K562 (cell line): Measurements from ENCODE around the gene NUP107. TPM values are rescaled to one million over a fixed set of nuclear protein-coding genes. Genes with fewer than 3 reads are reported as not detected.

ENCODE experiments used
- ASH1L ChIP-seq: fragments of 450-650 bp; IDR thresholded peaks from 2 replicates; pipeline ENCODE4 v1.6.1; 2018; ENCODE audit warnings: borderline replicate concordance, mild to moderate bottlenecking, low read depth; ENCODE audit not compliant: partially characterized antibody
- BHLHE40 ChIP-seq: IDR thresholded peaks from 2 replicates; pipeline ENCODE4 v1.6.1; 2011; ENCODE audit warnings: low read length, improper control_type of control experiment
- GATA2 ChIP-seq: sonication (generic); formaldehyde crosslinking; IDR thresholded peaks from 2 replicates; pipeline ENCODE4 v1.4.0; 2020; ENCODE audit warnings: mild to moderate bottlenecking, missing genetic modification reagents
- HSF4 ChIP-seq: fragments of 250-450 bp; sonication (Bioruptor Pico); IDR thresholded peaks from 2 replicates; pipeline ENCODE4 v2.1.2; 2022; ENCODE audit warnings: mild to moderate bottlenecking, moderate library complexity, borderline replicate concordance
- JUN ChIP-seq, 2 experiments: sonication (generic) in 1 of 2; formaldehyde crosslinking in 1 of 2; IDR thresholded peaks; 2 replicates each; pipeline versions ENCODE4 v1.6.1 to v1.8.0; 2012 to 2022; ENCODE audit warnings: borderline replicate concordance in 2 of 2, mild to moderate bottlenecking in 2 of 2, improper control_type of control experiment in 1 of 2, low read depth in 1 of 2, low read length in 1 of 2, missing genetic modification reagents in 1 of 2
- MEF2D ChIP-seq: conservative IDR thresholded peaks from 2 replicates; pipeline ENCODE4 v1.6.1; 2016; ENCODE audit warnings: low read depth, missing genetic modification characterization, missing compliant biosample characterization
- POLR2H ChIP-seq: IDR thresholded peaks from 2 replicates; pipeline ENCODE4 v1.6.1; 2016; ENCODE audit warnings: missing genetic modification characterization, low read depth, mild to moderate bottlenecking, control low read depth, missing compliant biosample characterization, moderate library complexity
- PRMT5 ChIP-seq: sonication (generic); formaldehyde crosslinking; IDR thresholded peaks from 2 replicates; pipeline ENCODE4 v1.5.0; 2020; ENCODE audit warnings: missing genetic modification reagents
- SMAD2 ChIP-seq: fragments of 150-350 bp; IDR thresholded peaks from 2 replicates; pipeline ENCODE4 v1.6.1; 2014; ENCODE audit warnings: low read depth, mild to moderate bottlenecking, low read length
- TBP ChIP-seq: optimal IDR thresholded peaks from 2 replicates; pipeline ENCODE3; 2011; ENCODE audit warnings: low read depth, low read length, improper control_type of control experiment
- ZNF134 ChIP-seq: fragments of 250-450 bp; sonication (Bioruptor Pico); conservative IDR thresholded peaks from 2 replicates; pipeline ENCODE4 v1.4.0; 2020
- polyA plus RNA-seq, 8 experiments: library from polyadenylated mRNA; depleted of rRNA in 4 of 8; stranded (reverse) in 5 of 8; unstranded in 3 of 8; fragments of >200 nt; fragmentation: Nextera tagmentation in 2 of 8; fragmentation: Illumina TruSeq in 1 of 8; extraction: Ambion mirVana in 2 of 8; extraction: Trizol in 1 of 8; gene quantifications; 2 replicates each; pipeline versions ENCODE4 v1.2.1 to v1.2.3, GENCODE V29; 2011 to 2014; ENCODE audit warnings: inconsistent platforms in 1 of 8, missing spikeins in 1 of 8
- total RNA-seq, 7 experiments: library from RNA; depleted of rRNA in 6 of 7; stranded (reverse); fragments of >200 nt in 6 of 7; fragmentation: Illumina TruSeq in 2 of 7; extraction: Trizol in 2 of 7; gene quantifications; 2 replicates each; pipeline versions ENCODE4 v1.2.1 to v1.2.3, GENCODE V29; 2011 to 2021; ENCODE audit warnings: low replicate concordance in 1 of 7
- TF ChIP-seq, protein P1 (sequence below): sonication (generic); formaldehyde crosslinking; IDR thresholded peaks from 2 replicates; pipeline ENCODE4 v1.8.0; 2023; ENCODE audit warnings: mild to moderate bottlenecking, missing genetic modification reagents
- TF ChIP-seq, protein P2 (sequence below): fragments of 450-650 bp; IDR thresholded peaks from 2 replicates; pipeline ENCODE4 v1.6.1; 2016; ENCODE audit warnings: mild to moderate bottlenecking, moderate library complexity

NUP107 gene
- total and polyA plus RNA-seq, 9 of the 15 experiments (the other 6 are each of a cell fraction or from before 2014, with no cell fraction given), result 129 to 277 (median 199) TPM

- TF ChIP-seq, protein P1, sequence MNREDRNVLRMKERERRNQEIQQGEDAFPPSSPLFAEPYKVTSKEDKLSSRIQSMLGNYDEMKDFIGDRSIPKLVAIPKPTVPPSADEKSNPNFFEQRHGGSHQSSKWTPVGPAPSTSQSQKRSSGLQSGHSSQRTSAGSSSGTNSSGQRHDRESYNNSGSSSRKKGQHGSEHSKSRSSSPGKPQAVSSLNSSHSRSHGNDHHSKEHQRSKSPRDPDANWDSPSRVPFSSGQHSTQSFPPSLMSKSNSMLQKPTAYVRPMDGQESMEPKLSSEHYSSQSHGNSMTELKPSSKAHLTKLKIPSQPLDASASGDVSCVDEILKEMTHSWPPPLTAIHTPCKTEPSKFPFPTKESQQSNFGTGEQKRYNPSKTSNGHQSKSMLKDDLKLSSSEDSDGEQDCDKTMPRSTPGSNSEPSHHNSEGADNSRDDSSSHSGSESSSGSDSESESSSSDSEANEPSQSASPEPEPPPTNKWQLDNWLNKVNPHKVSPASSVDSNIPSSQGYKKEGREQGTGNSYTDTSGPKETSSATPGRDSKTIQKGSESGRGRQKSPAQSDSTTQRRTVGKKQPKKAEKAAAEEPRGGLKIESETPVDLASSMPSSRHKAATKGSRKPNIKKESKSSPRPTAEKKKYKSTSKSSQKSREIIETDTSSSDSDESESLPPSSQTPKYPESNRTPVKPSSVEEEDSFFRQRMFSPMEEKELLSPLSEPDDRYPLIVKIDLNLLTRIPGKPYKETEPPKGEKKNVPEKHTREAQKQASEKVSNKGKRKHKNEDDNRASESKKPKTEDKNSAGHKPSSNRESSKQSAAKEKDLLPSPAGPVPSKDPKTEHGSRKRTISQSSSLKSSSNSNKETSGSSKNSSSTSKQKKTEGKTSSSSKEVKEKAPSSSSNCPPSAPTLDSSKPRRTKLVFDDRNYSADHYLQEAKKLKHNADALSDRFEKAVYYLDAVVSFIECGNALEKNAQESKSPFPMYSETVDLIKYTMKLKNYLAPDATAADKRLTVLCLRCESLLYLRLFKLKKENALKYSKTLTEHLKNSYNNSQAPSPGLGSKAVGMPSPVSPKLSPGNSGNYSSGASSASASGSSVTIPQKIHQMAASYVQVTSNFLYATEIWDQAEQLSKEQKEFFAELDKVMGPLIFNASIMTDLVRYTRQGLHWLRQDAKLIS (CRISPR knock-in tag), result 0 out of 2 replicates have a peak, but pooled peaks have one; percentile 64
- no peak for TF ChIP-seq ZNF134
- TF ChIP-seq ASH1L, result no peak
- 0 out of 2 replicates have a peak, but pooled peaks have one; percentile 6 for TF ChIP-seq BHLHE40
- TF ChIP-seq MEF2D (tag), result no peak
- no peak for TF ChIP-seq HSF4 (CRISPR knock-in tag)
- TF ChIP-seq TBP, result no peak
- no peak for TF ChIP-seq SMAD2
- no peak for TF ChIP-seq PRMT5 (CRISPR knock-in tag)
- TF ChIP-seq, protein P2, sequence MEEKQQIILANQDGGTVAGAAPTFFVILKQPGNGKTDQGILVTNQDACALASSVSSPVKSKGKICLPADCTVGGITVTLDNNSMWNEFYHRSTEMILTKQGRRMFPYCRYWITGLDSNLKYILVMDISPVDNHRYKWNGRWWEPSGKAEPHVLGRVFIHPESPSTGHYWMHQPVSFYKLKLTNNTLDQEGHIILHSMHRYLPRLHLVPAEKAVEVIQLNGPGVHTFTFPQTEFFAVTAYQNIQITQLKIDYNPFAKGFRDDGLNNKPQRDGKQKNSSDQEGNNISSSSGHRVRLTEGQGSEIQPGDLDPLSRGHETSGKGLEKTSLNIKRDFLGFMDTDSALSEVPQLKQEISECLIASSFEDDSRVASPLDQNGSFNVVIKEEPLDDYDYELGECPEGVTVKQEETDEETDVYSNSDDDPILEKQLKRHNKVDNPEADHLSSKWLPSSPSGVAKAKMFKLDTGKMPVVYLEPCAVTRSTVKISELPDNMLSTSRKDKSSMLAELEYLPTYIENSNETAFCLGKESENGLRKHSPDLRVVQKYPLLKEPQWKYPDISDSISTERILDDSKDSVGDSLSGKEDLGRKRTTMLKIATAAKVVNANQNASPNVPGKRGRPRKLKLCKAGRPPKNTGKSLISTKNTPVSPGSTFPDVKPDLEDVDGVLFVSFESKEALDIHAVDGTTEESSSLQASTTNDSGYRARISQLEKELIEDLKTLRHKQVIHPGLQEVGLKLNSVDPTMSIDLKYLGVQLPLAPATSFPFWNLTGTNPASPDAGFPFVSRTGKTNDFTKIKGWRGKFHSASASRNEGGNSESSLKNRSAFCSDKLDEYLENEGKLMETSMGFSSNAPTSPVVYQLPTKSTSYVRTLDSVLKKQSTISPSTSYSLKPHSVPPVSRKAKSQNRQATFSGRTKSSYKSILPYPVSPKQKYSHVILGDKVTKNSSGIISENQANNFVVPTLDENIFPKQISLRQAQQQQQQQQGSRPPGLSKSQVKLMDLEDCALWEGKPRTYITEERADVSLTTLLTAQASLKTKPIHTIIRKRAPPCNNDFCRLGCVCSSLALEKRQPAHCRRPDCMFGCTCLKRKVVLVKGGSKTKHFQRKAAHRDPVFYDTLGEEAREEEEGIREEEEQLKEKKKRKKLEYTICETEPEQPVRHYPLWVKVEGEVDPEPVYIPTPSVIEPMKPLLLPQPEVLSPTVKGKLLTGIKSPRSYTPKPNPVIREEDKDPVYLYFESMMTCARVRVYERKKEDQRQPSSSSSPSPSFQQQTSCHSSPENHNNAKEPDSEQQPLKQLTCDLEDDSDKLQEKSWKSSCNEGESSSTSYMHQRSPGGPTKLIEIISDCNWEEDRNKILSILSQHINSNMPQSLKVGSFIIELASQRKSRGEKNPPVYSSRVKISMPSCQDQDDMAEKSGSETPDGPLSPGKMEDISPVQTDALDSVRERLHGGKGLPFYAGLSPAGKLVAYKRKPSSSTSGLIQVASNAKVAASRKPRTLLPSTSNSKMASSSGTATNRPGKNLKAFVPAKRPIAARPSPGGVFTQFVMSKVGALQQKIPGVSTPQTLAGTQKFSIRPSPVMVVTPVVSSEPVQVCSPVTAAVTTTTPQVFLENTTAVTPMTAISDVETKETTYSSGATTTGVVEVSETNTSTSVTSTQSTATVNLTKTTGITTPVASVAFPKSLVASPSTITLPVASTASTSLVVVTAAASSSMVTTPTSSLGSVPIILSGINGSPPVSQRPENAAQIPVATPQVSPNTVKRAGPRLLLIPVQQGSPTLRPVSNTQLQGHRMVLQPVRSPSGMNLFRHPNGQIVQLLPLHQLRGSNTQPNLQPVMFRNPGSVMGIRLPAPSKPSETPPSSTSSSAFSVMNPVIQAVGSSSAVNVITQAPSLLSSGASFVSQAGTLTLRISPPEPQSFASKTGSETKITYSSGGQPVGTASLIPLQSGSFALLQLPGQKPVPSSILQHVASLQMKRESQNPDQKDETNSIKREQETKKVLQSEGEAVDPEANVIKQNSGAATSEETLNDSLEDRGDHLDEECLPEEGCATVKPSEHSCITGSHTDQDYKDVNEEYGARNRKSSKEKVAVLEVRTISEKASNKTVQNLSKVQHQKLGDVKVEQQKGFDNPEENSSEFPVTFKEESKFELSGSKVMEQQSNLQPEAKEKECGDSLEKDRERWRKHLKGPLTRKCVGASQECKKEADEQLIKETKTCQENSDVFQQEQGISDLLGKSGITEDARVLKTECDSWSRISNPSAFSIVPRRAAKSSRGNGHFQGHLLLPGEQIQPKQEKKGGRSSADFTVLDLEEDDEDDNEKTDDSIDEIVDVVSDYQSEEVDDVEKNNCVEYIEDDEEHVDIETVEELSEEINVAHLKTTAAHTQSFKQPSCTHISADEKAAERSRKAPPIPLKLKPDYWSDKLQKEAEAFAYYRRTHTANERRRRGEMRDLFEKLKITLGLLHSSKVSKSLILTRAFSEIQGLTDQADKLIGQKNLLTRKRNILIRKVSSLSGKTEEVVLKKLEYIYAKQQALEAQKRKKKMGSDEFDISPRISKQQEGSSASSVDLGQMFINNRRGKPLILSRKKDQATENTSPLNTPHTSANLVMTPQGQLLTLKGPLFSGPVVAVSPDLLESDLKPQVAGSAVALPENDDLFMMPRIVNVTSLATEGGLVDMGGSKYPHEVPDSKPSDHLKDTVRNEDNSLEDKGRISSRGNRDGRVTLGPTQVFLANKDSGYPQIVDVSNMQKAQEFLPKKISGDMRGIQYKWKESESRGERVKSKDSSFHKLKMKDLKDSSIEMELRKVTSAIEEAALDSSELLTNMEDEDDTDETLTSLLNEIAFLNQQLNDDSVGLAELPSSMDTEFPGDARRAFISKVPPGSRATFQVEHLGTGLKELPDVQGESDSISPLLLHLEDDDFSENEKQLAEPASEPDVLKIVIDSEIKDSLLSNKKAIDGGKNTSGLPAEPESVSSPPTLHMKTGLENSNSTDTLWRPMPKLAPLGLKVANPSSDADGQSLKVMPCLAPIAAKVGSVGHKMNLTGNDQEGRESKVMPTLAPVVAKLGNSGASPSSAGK, result no peak
- TF ChIP-seq GATA2 (CRISPR knock-in tag), result no peak
- no peak for TF ChIP-seq JUN (IDR thresholded peaks at IDR 0.05; ENCODE audit: borderline replicate concordance, low read depth, low read length)
- no peak for TF ChIP-seq JUN (CRISPR knock-in tag; IDR thresholded peaks at IDR 0.05; ENCODE audit: borderline replicate concordance)
- TF ChIP-seq POLR2H (tag), result no peak
Measured at GRCh38 chr12:68746572-68747180, 59.9 kb downstream of the NUP107 start (continued).
